HG02938 (cell line): ENCODE results near the gene SLC25A26.

Source experiments
- ATAC-seq: cut with Tn5 transposase; IDR thresholded peaks from one replicate; pipeline ENCODE4 v1.9.1; 2021; ENCODE audit warnings: mild to moderate bottlenecking, moderate library complexity; ENCODE audit not compliant: unreplicated experiment

The SLC25A26 gene

GRCh38 chr3:66393333-66394005 is 172.7 kb downstream of the SLC25A26 start:
- peak; percentile 4 for ATAC-seq

- peak; percentile 85 for ATAC-seq
Observed at GRCh38 chr3:66394019-66394752, 173.4 kb downstream of the SLC25A26 start.

GRCh38 chr3:66394753-66395249 is 174.0 kb downstream of the SLC25A26 start:
- no peak for ATAC-seq

- no peak for ATAC-seq
Observed at GRCh38 chr3:66395635-66396034, 174.8 kb downstream of the SLC25A26 start.

GRCh38 chr3:66396161-66396760 is 175.5 kb downstream of the SLC25A26 start:
- ATAC-seq = no peak

- no peak for ATAC-seq
Observed at GRCh38 chr3:66396888-66397287, 176.1 kb downstream of the SLC25A26 start.

- ATAC-seq = no peak
Observed at GRCh38 chr3:66397745-66398144, 176.9 kb downstream of the SLC25A26 start.

- no peak for ATAC-seq
Observed at GRCh38 chr3:66398228-66399025, 177.6 kb downstream of the SLC25A26 start.

GRCh38 chr3:66399529-66400232 is 178.9 kb downstream of the SLC25A26 start:
- no peak for ATAC-seq

- ATAC-seq = no peak
Observed at GRCh38 chr3:66400411-66401156, 179.8 kb downstream of the SLC25A26 start.

- ATAC-seq = no peak
Observed at GRCh38 chr3:66401157-66401550, 180.4 kb downstream of the SLC25A26 start.

- no peak for ATAC-seq
Observed at GRCh38 chr3:66401675-66402491, 181.1 kb downstream of the SLC25A26 start.

GRCh38 chr3:66402596-66403290 is 181.9 kb downstream of the SLC25A26 start:
- no peak for ATAC-seq

GRCh38 chr3:66403323-66403990 is 182.7 kb downstream of the SLC25A26 start:
- no peak for ATAC-seq

GRCh38 chr3:66404197-66404596 is 183.4 kb downstream of the SLC25A26 start:
- ATAC-seq = no peak

- no peak for ATAC-seq
Observed at GRCh38 chr3:66404903-66405700, 184.3 kb downstream of the SLC25A26 start.

GRCh38 chr3:66405701-66406091 is 184.9 kb downstream of the SLC25A26 start:
- no peak for ATAC-seq
